ENCODE measurements around the gene ASTN2. TPM values are rescaled to one million over a fixed set of nuclear protein-coding genes. Genes with fewer than 3 reads are reported as not detected.

Gene ASTN2
- total RNA-seq, 1 donor: 5.6 TPM

DNA sequence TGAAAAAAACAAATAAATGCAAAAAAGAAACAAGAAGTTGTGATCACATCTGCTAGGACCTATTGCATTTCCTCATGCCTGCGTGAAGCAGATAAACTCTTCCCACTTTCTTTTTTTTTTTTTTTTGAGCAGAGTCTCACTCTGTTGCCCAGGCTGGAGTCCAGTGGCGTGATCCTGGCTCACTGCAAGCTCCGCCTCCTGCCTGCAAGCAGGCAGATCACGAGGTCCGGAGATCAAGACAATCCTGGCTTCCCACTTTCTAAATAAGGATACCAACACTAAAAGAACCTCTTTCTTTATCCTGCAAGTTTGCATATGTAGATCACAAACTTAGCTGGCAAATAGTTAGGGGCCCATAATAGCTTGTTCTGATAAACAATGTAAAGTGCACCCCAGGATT lies 128.6 kb downstream of the ASTN2 start:
- TF ChIP-seq, protein P1, sequence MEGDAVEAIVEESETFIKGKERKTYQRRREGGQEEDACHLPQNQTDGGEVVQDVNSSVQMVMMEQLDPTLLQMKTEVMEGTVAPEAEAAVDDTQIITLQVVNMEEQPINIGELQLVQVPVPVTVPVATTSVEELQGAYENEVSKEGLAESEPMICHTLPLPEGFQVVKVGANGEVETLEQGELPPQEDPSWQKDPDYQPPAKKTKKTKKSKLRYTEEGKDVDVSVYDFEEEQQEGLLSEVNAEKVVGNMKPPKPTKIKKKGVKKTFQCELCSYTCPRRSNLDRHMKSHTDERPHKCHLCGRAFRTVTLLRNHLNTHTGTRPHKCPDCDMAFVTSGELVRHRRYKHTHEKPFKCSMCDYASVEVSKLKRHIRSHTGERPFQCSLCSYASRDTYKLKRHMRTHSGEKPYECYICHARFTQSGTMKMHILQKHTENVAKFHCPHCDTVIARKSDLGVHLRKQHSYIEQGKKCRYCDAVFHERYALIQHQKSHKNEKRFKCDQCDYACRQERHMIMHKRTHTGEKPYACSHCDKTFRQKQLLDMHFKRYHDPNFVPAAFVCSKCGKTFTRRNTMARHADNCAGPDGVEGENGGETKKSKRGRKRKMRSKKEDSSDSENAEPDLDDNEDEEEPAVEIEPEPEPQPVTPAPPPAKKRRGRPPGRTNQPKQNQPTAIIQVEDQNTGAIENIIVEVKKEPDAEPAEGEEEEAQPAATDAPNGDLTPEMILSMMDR (IDR thresholded peaks at IDR 0.05; ENCODE audit: insufficient read depth, low read length): no peak
- no peak overlapping the region for H3K4me3 ChIP-seq (ENCODE audit: low read depth, low read length)
- DNase-seq (ENCODE audit: low read depth): no peak

DNA sequence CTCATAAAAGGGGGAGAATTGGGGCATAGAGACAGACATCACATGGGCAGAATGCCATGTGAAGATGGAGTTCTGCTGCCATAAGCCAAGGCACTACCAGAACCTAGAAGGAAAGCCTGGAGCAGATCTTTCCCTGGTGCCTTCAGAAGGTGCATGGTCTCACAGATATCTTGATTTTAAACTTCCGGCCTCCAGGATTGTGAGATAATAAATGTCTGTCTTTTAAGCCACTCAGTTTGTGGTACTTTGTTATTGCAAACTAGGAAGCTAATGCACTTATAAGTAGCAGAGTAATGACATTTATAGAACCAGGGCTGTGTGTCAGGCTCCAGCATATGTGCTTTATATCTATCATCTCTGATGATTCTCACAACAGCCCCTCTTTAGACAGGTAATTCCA lies 130.4 kb downstream of the ASTN2 start:
- no peak overlapping the region for H3K4me3 ChIP-seq (ENCODE audit: low read depth, low read length)
- DNase-seq (ENCODE audit: low read depth): no peak
- TF ChIP-seq, protein P1 (IDR thresholded peaks at IDR 0.05; ENCODE audit: insufficient read depth, low read length): no peak

DNA sequence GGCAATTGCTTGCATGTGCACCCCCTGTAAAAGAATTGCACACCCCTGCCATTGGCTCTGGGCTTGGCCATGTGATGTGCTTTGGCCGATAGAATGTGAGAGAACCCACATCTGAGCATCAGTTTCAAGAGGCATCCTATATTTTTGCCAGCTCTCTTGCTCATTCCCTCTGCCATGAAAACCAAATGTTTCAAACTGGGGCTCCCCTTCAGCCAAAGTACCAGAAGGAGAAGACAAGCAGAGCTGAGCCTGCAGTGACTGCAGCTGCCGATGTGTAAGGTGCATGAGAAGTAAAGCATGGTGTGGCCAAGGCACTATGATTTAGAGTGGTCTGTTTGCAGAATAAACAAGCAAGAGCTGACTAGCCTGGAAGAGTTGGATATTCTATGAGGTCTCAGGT lies 132.3 kb downstream of the ASTN2 start:
- TF ChIP-seq, protein P1 (IDR thresholded peaks at IDR 0.05; ENCODE audit: insufficient read depth, low read length): no peak
- no peak overlapping the region for H3K4me3 ChIP-seq (ENCODE audit: low read depth, low read length)
- DNase-seq (ENCODE audit: low read depth): no peak

DNA sequence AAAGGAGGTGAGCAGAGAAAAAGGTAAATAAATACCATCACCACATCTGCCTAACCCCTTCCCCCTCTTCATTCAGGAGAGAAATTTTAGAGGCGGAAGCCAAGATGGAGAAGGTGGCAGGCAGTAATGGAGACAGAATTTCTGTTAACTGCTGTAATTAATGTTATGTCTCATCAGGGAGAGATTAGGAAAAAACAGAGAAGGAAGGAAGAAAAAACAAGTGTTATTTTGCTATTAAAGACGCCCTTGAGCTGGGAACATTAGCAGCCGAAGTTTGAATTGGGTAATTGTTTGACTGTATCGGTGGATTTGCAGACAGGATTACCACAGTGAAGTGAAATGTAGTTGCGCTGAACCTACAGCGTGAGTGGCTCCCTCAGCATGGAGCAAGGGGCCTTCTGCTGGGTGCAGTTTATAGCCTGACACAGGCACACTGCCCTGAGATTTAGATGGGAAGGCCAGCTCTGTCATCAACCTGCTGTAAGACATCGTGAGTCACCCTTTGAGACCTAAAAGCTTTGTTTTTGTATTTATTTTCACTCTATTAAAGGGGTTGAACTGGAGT lies 136.3 kb downstream of the ASTN2 start:
- H3K4me3 ChIP-seq (ENCODE audit: low read depth, low read length): no peak overlapping the region
- TF ChIP-seq, protein P1 (IDR thresholded peaks at IDR 0.05; ENCODE audit: insufficient read depth, low read length): no peak
- no peak for DNase-seq (ENCODE audit: low read depth)

DNA sequence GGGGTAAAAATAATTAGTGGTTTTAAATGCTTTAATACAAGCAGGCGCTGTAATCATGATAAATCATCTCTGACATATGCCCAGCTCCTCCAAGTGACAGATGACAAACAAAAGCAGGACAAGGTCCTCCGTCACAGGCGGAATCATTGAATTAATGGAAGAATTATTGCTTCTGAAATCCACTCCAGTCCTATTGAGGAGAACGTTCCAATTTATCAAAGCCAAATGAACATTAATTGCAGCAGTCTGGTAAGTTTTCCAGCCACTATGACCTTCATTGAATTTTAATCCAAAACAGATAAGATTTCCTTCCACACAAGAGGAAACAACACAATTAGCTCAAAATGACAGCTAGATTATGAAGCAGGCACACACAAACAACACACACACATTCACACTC lies 136.8 kb downstream of the ASTN2 start:
- TF ChIP-seq, protein P1 (IDR thresholded peaks at IDR 0.05; ENCODE audit: insufficient read depth, low read length): no peak
- no peak overlapping the region for H3K4me3 ChIP-seq (ENCODE audit: low read depth, low read length)
- DNase-seq (ENCODE audit: low read depth): no peak

DNA sequence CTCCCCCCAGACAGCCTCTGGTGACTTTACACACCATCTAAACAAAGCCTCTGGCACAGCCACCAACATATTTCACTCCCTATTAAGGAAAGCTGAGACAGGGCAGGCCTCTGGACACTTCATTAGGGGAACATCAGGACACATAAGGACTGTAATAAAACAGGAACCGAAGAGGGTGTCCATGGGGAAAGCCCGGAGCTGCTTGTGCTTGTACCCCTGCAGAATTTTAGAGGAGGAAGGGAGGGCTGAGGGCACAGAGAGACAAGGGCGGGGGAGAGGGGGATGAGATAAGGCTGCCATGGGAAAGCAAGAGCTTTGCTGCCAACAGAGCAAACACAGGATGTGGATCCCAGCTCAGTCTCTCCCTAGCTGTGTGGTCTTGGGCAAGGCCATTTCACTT lies 138.4 kb downstream of the ASTN2 start:
- TF ChIP-seq, protein P1 (IDR thresholded peaks at IDR 0.05; ENCODE audit: insufficient read depth, low read length): no peak
- no peak for DNase-seq (ENCODE audit: low read depth)
- no peak overlapping the region for H3K4me3 ChIP-seq (ENCODE audit: low read depth, low read length)

DNA sequence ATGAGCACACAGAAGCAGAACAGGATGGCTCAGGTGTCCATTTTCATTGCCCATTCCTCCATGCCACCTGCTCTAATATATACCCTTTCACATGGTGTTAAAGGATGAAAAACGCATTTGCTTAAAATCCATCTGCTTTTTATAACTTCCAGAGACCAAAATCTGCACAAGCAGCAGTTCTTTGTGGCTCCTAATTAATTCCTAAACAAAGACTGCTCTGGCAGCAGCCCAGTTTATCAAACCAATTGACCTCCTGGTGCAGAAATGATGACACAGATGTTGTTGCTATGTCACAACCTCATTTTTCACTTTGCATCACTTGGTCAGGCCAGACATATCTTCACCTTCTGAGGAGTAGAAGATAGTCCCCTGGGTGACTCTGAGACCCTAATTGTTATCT lies 141.2 kb downstream of the ASTN2 start:
- no peak overlapping the region for H3K4me3 ChIP-seq (ENCODE audit: low read depth, low read length)
- TF ChIP-seq, protein P1 (IDR thresholded peaks at IDR 0.05; ENCODE audit: insufficient read depth, low read length): no peak
- no peak for DNase-seq (ENCODE audit: low read depth)

All from fibroblast of the aortic adventitia (primary cell).